22Rv1 (cell line): Measurements from ENCODE around the gene JMJD1C.

Experiments used
- CTCF ChIP-seq: fragments of 450-650 bp; IDR thresholded peaks from 2 replicates; pipeline ENCODE4 v1.5.1; 2017; ENCODE audit warnings: mild to moderate bottlenecking
- ZFX ChIP-seq: fragments of 450-650 bp; IDR thresholded peaks from 2 replicates; pipeline ENCODE4 v1.6.1; 2017; ENCODE audit warnings: antibody characterized with exemption, borderline replicate concordance

- TF ChIP-seq CTCF (no peak), ZFX (no peak)
Measured at GRCh38 chr10:63294781-63295180, 171.0 kb downstream of the JMJD1C start.
